Measurements from ENCODE around the gene SERPINB6. TPM values are rescaled to one million over a fixed set of nuclear protein-coding genes. Genes with fewer than 3 reads are reported as not detected.

SERPINB6 gene
- total and polyA plus RNA-seq, 10 donors = 111 to 256 (median 191) TPM

GRCh38 chr6:2988426-2989331 lies 17.3 kb upstream of the SERPINB6 start:
- Histone ChIP-seq H3K4me1 (peaks cover 7 to 38% (median 25%) of the 10 kb centered on the region in 6 donors), H3K4me3 (peak overlapping the region; percentile 64 to 100 (median 89)), H3K36me3 (no peaks in the 10 kb centered on the region), H3K27me3 (replicated peaks in 1 of 7) (no peaks in the 10 kb centered on the region), H3K27ac (peak overlapping the region; percentile 91 to 99 (median 96)), H3K9me3 (no peaks in the 10 kb centered on the region)
- TF ChIP-seq POLR2AphosphoS5 (IDR thresholded peaks at IDR 0.05) (peak; percentile 74 to 90 (median 86)), CTCF (IDR thresholded peaks at IDR 0.05 in 8 of 11, conservative IDR thresholded peaks at IDR 0.05 in 3 of 11) (peak; percentile 78 to 92 (median 84)), POLR2A (IDR thresholded peaks at IDR 0.05) (peak in 2 of 3 donors; percentile 16 to 49)
- peak; percentile 98 for DNase-seq
- WGBS, 5 donors = 0% methylated on average over 31 to 64 of the region's 64 CpGs
- intact Hi-C loops (cut with DNase I; ENCODE audit: low total_unique reads) = loop anchor here (10.0 kb wide), 1 partner anchor 54 kb away; no protein-coding TSS in a partner anchor

- H3K27me3 ChIP-seq (replicated peaks in 1 of 7) = no peaks in the 10 kb centered on the region
- no peaks in the 10 kb centered on the region for H3K9me3 ChIP-seq
- TF ChIP-seq POLR2AphosphoS5 (IDR thresholded peaks at IDR 0.05) (no peak), CTCF (IDR thresholded peaks at IDR 0.05 in 8 of 11, conservative IDR thresholded peaks at IDR 0.05 in 3 of 11) (no peak), POLR2A (IDR thresholded peaks at IDR 0.05) (no peak)
- H3K4me1 ChIP-seq = peaks cover 7 to 43% (median 25%) of the 10 kb centered on the region in 6 donors
- 17 to 31% (median 22%) methylated on average over 2 of the region's 2 CpGs for WGBS, 5 donors
- H3K36me3 ChIP-seq = no peaks in the 10 kb centered on the region
- peak overlapping the region; percentile 64 to 100 (median 89) for H3K4me3 ChIP-seq
- intact Hi-C loops (cut with DNase I; ENCODE audit: low total_unique reads) = loop anchor here (10.0 kb wide), 1 partner anchor 53 kb away; no protein-coding TSS in a partner anchor
- peak overlapping the region; percentile 91 to 99 (median 96) for H3K27ac ChIP-seq
- no peak for DNase-seq
Measured at GRCh38 chr6:2988094-2988425, 16.7 kb upstream of the SERPINB6 start.

GRCh38 chr6:2986722-2987221 lies 15.4 kb upstream of the SERPINB6 start:
- H3K36me3 ChIP-seq = no peaks in the 10 kb centered on the region
- H3K4me1 ChIP-seq = peaks cover 10 to 54% (median 32%) of the 10 kb centered on the region in 6 donors
- intact Hi-C loops (cut with DNase I; ENCODE audit: low total_unique reads) = loop anchor here (10.0 kb wide), 1 partner anchor 52 kb away; no protein-coding TSS in a partner anchor
- peak overlapping the region in 5 of 8 donors; percentile 94 to 98 (median 96) for H3K27ac ChIP-seq
- H3K27me3 ChIP-seq (replicated peaks in 1 of 7) = no peaks in the 10 kb centered on the region
- 65 to 75% (median 72%) methylated on average over 4 of the region's 4 CpGs for WGBS, 5 donors
- no peak for TF ChIP-seq POLR2A (IDR thresholded peaks at IDR 0.05)
- no peaks in the 10 kb centered on the region for H3K9me3 ChIP-seq
- no peak overlapping the region for H3K4me3 ChIP-seq
- DNase-seq = no peak

GRCh38 chr6:2984738-2985406 lies 13.5 kb upstream of the SERPINB6 start:
- Histone ChIP-seq H3K4me3 (no peak overlapping the region), H3K36me3 (no peaks in the 10 kb centered on the region), H3K4me1 (peaks cover 10 to 57% (median 42%) of the 10 kb centered on the region in 6 donors), H3K27ac (no peak overlapping the region), H3K9me3 (no peaks in the 10 kb centered on the region), H3K27me3 (replicated peaks in 1 of 7) (no peaks in the 10 kb centered on the region)
- intact Hi-C loops (cut with DNase I; ENCODE audit: low total_unique reads) = loop anchor here (10.0 kb wide), 1 partner anchor 50 kb away; no protein-coding TSS in a partner anchor
- no peak for DNase-seq
- TF ChIP-seq POLR2AphosphoS5 (IDR thresholded peaks at IDR 0.05) (no peak), POLR2A (IDR thresholded peaks at IDR 0.05) (no peak), CTCF (IDR thresholded peaks at IDR 0.05 in 8 of 11, conservative IDR thresholded peaks at IDR 0.05 in 3 of 11) (no peak)
- 92 to 93% (median 93%) methylated on average over 12 of the region's 12 CpGs for WGBS, 5 donors
